GM12801 (cell line): ENCODE data around the gene NRXN3.

Experiments
- TF ChIP-seq, protein P1 (sequence below): IDR thresholded peaks from one replicate; pipeline ENCODE4 v1.5.1; 2011; ENCODE audit warnings: control low read depth; ENCODE audit not compliant: insufficient read length; ENCODE audit errors: extremely low read depth

The NRXN3 gene

GRCh38 chr14:78448164-78449094 is 278.3 kb downstream of the NRXN3 start:
- TF ChIP-seq, protein P1, sequence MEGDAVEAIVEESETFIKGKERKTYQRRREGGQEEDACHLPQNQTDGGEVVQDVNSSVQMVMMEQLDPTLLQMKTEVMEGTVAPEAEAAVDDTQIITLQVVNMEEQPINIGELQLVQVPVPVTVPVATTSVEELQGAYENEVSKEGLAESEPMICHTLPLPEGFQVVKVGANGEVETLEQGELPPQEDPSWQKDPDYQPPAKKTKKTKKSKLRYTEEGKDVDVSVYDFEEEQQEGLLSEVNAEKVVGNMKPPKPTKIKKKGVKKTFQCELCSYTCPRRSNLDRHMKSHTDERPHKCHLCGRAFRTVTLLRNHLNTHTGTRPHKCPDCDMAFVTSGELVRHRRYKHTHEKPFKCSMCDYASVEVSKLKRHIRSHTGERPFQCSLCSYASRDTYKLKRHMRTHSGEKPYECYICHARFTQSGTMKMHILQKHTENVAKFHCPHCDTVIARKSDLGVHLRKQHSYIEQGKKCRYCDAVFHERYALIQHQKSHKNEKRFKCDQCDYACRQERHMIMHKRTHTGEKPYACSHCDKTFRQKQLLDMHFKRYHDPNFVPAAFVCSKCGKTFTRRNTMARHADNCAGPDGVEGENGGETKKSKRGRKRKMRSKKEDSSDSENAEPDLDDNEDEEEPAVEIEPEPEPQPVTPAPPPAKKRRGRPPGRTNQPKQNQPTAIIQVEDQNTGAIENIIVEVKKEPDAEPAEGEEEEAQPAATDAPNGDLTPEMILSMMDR: peak; percentile 23

- TF ChIP-seq, protein P1: no peak
Measured at GRCh38 chr14:78450669-78451318, 280.6 kb downstream of the NRXN3 start.

DNA sequence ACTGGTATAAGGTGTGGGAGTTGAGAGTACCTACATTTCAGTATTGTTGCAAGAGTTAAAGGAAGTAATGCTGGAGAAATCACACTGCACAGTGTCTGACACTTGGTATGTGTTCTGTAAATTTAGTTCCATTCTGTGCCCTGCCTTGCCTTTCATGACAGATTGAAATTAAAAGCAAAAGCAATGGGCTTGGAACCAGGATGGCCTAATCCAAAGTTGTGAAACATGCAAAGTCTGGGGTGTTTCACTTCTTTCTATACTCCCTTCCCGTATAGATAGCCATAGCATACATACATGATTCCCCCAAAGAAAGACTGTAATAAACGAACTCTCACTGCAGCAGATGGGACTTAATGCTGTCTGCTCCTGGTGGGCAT is 281.1 kb downstream of the NRXN3 start:
- TF ChIP-seq, protein P1: no peak

DNA sequence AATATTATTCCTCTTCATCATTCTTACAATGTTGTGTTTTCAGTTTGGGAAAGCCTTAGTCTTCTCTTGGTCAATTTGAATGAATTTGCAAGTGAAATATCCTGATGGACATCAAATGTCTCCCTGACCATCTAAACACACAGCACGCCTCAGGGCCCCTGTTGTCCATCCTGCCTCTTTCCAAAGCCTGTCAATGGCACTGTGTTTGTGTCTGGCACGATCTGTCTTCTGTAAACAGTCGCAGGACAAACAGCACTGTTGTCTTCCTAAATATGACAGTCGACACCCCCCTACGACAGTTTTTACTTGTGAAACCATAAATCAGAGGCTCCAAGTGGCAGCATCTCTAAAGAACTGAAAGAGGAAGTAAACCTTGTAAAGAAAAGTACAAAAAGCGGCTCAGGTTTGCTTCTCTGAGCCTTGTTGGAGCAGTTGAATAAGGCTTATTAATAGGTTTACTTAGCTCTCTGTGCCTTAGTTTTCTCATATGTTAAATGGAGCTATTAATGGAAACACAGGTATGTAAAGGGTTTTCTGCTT is 285.8 kb downstream of the NRXN3 start:
- TF ChIP-seq, protein P1: no peak

DNA sequence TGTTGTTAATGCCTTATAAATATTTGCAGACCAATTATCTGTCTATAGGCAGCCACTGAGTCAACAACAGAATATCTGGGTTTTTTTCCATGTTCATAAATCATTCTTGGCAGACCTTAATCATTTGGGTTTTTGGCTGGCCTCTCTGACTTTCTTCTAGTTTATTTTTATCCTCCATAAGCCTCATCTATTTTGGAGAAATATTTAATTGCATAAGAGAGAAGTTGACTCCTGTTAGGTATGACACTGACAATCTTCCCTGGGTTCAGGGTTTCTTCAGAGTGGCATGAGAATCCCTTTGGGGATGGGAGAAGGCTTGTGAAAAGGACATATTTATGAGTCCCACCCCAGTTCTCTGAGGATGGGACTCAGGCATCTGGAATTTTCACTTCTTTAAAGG is 299.8 kb downstream of the NRXN3 start:
- TF ChIP-seq, protein P1: no peak

- TF ChIP-seq, protein P1: no peak
Measured at GRCh38 chr14:78479127-78479780, 309.1 kb downstream of the NRXN3 start.

- TF ChIP-seq, protein P1: no peak
Measured at GRCh38 chr14:78484028-78484427, 313.9 kb downstream of the NRXN3 start.
